Measurements from ENCODE around the gene RAD51B. TPM values are rescaled to one million over a fixed set of nuclear protein-coding genes. Genes with fewer than 3 reads are reported as not detected.

Gene RAD51B
- total RNA-seq, 1 experiment from 2014 or later = 8.5 TPM

GRCh38 chr14:68535404-68536017, 715.9 kb downstream of the RAD51B start:
- Histone ChIP-seq H3K4me1 (ENCODE audit: control insufficient read depth, insufficient read depth, low read length) (no peaks in the 10 kb centered on the region), H3K27ac (ENCODE audit: low read length) (no peak overlapping the region), H3K36me3 (ENCODE audit: control insufficient read depth, insufficient read depth, low read length) (no peaks in the 10 kb centered on the region), H3K4me3 (ENCODE audit: low read depth in 2 of 2, low read length in 2 of 2) (no peak overlapping the region), H3K27me3 (ENCODE audit: control insufficient read depth, insufficient read depth, low read length) (no peaks in the 10 kb centered on the region), H3K9me3 (ENCODE audit: control insufficient read depth, insufficient read depth, low read depth, low read length) (peaks cover 4% of the 10 kb centered on the region)
- no TSS peak for BruUV-seq (replicated peaks)
- intact Hi-C loops (cut with micrococcal nuclease; ENCODE audit: unreplicated experiment) (no loop called here), in situ Hi-C loops (cut with HindIII; ENCODE audit: low pct_unique_long_range_greater_than_20kb, low sequenced_read_pairs) (no loop called here)
- DNase-seq (ENCODE audit: low read depth, low spot score) = peak; percentile 32
- TF ChIP-seq TCF7L2 (IDR thresholded peaks at IDR 0.05; ENCODE audit: low read depth, low read length) = no peak
- TF ChIP-seq REST (IDR thresholded peaks at IDR 0.05; ENCODE audit: insufficient read depth in 1 of 2, low read depth in 2 of 2, low read length in 1 of 2) = no peak
- no peak for TF ChIP-seq SIN3A (IDR thresholded peaks at IDR 0.05; ENCODE audit: borderline replicate concordance, insufficient read depth, low read depth, low read length)
- no peak for TF ChIP-seq POLR2AphosphoS5 (IDR thresholded peaks at IDR 0.05; ENCODE audit: low read depth, low read length)
- no peak for TF ChIP-seq CTCF (IDR thresholded peaks at IDR 0.05)
- POLR2A ChIA-PET = no interaction called here
- ATAC-seq = no peak
- CTCF ChIA-PET = no interaction called here

GRCh38 chr14:68536018-68536410, 716.4 kb downstream of the RAD51B start:
- DNase-seq (ENCODE audit: low read depth, low spot score) (no peak), ATAC-seq (no peak)
- Histone ChIP-seq H3K9me3 (ENCODE audit: control insufficient read depth, insufficient read depth, low read depth, low read length) (peaks cover under 1% of the 10 kb centered on the region; the same call in 1 of the 2 replicates), H3K4me3 (ENCODE audit: low read depth in 2 of 2, low read length in 2 of 2) (no peak overlapping the region), H3K4me1 (ENCODE audit: control insufficient read depth, insufficient read depth, low read length) (no peaks in the 10 kb centered on the region), H3K27ac (ENCODE audit: low read length) (no peak overlapping the region), H3K27me3 (ENCODE audit: control insufficient read depth, insufficient read depth, low read length) (no peaks in the 10 kb centered on the region), H3K36me3 (ENCODE audit: control insufficient read depth, insufficient read depth, low read length) (no peaks in the 10 kb centered on the region)
- in situ Hi-C loops (cut with HindIII; ENCODE audit: low pct_unique_long_range_greater_than_20kb, low sequenced_read_pairs) (no loop called here), intact Hi-C loops (cut with micrococcal nuclease; ENCODE audit: unreplicated experiment) (no loop called here)
- ChIA-PET CTCF (no interaction called here), POLR2A (no interaction called here)
- BruUV-seq (replicated peaks) = no TSS peak
- TF ChIP-seq REST (IDR thresholded peaks at IDR 0.05; ENCODE audit: insufficient read depth in 1 of 2, low read depth in 2 of 2, low read length in 1 of 2) = no peak
- no peak for TF ChIP-seq SIN3A (IDR thresholded peaks at IDR 0.05; ENCODE audit: borderline replicate concordance, insufficient read depth, low read depth, low read length)
- no peak for TF ChIP-seq TCF7L2 (IDR thresholded peaks at IDR 0.05; ENCODE audit: low read depth, low read length)
- TF ChIP-seq POLR2AphosphoS5 (IDR thresholded peaks at IDR 0.05; ENCODE audit: low read depth, low read length) = no peak
- no peak for TF ChIP-seq CTCF (IDR thresholded peaks at IDR 0.05)
